G401.6 (cell line): ENCODE results near the gene PRKCQ.

Experiments
- FAIRE-seq: peaks from 2 replicates; lab custom pipeline; 2012; peaks lifted over from hg19 to GRCh38; lab: Jason Lieb, UNC

PRKCQ gene

GRCh38 chr10:6567203-6567703 lies 12.8 kb downstream of the PRKCQ start:
- FAIRE-seq, result no peak

- FAIRE-seq, result no peak
Measured at GRCh38 chr10:6565588-6565987, 14.5 kb downstream of the PRKCQ start.

GRCh38 chr10:6564367-6564766 lies 15.7 kb downstream of the PRKCQ start:
- FAIRE-seq, result no peak

- FAIRE-seq, result no peak
Measured at GRCh38 chr10:6563731-6564130, 16.3 kb downstream of the PRKCQ start.

- FAIRE-seq, result no peak
Measured at GRCh38 chr10:6563075-6563474, 17.0 kb downstream of the PRKCQ start.

GRCh38 chr10:6562221-6562620 lies 17.9 kb downstream of the PRKCQ start:
- FAIRE-seq, result no peak

GRCh38 chr10:6561552-6561951 lies 18.5 kb downstream of the PRKCQ start:
- FAIRE-seq, result no peak

GRCh38 chr10:6558759-6559461 lies 21.2 kb downstream of the PRKCQ start:
- no peak for FAIRE-seq

GRCh38 chr10:6558272-6558671 lies 21.8 kb downstream of the PRKCQ start:
- FAIRE-seq, result no peak

GRCh38 chr10:6553937-6554336 lies 26.1 kb downstream of the PRKCQ start:
- no peak for FAIRE-seq

GRCh38 chr10:6543431-6544005 lies 36.6 kb downstream of the PRKCQ start:
- no peak for FAIRE-seq

- FAIRE-seq, result no peak
Measured at GRCh38 chr10:6542999-6543430, 37.1 kb downstream of the PRKCQ start.

GRCh38 chr10:6539833-6540232 lies 40.2 kb downstream of the PRKCQ start:
- FAIRE-seq, result no peak

- no peak for FAIRE-seq
Measured at GRCh38 chr10:6537770-6538169, 42.3 kb downstream of the PRKCQ start.

GRCh38 chr10:6536102-6536501 lies 44.0 kb downstream of the PRKCQ start:
- FAIRE-seq, result no peak

- FAIRE-seq, result no peak
Measured at GRCh38 chr10:6535156-6535764, 44.8 kb downstream of the PRKCQ start.

GRCh38 chr10:6532321-6532720 lies 47.8 kb downstream of the PRKCQ start:
- FAIRE-seq, result no peak

GRCh38 chr10:6530966-6531365 lies 49.1 kb downstream of the PRKCQ start:
- FAIRE-seq, result no peak

GRCh38 chr10:6530211-6530840 lies 49.8 kb downstream of the PRKCQ start:
- no peak for FAIRE-seq

GRCh38 chr10:6528198-6528950 lies 51.7 kb downstream of the PRKCQ start:
- no peak for FAIRE-seq

GRCh38 chr10:6525599-6526165 lies 54.4 kb downstream of the PRKCQ start:
- no peak for FAIRE-seq

GRCh38 chr10:6522230-6522629 lies 57.8 kb downstream of the PRKCQ start:
- no peak for FAIRE-seq
